Measurements from ENCODE around the gene SCFD2. TPM values are rescaled to one million over a fixed set of nuclear protein-coding genes. Genes with fewer than 3 reads are reported as not detected.

The SCFD2 gene
- total and polyA plus RNA-seq, 8 donors, result 4.0 to 13.5 (median 8.9) TPM

- intact Hi-C loops (cut with DNase I), result no loop called here
- H3K4me3 ChIP-seq, result no peak overlapping the region
- H3K4me1 ChIP-seq, result peaks cover 0 to 6% (median 6%) of the 10 kb centered on the region in 3 donors
- peak; percentile 47 to 78 (median 66) for ATAC-seq
- no peaks in the 10 kb centered on the region for H3K9me3 ChIP-seq
- no peak overlapping the region for H3K27ac ChIP-seq
- 37 to 40% methylated on average over 2 of the region's 2 CpGs for WGBS, 2 donors
- no peaks in the 10 kb centered on the region for H3K27me3 ChIP-seq
- TF ChIP-seq, protein P1, sequence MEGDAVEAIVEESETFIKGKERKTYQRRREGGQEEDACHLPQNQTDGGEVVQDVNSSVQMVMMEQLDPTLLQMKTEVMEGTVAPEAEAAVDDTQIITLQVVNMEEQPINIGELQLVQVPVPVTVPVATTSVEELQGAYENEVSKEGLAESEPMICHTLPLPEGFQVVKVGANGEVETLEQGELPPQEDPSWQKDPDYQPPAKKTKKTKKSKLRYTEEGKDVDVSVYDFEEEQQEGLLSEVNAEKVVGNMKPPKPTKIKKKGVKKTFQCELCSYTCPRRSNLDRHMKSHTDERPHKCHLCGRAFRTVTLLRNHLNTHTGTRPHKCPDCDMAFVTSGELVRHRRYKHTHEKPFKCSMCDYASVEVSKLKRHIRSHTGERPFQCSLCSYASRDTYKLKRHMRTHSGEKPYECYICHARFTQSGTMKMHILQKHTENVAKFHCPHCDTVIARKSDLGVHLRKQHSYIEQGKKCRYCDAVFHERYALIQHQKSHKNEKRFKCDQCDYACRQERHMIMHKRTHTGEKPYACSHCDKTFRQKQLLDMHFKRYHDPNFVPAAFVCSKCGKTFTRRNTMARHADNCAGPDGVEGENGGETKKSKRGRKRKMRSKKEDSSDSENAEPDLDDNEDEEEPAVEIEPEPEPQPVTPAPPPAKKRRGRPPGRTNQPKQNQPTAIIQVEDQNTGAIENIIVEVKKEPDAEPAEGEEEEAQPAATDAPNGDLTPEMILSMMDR (IDR thresholded peaks at IDR 0.05), result no peak
- DNase-seq, result no peak
- FAIRE-seq, result no peak
- H3K36me3 ChIP-seq, result no peaks in the 10 kb centered on the region
These were observed 242.7 kb downstream of the SCFD2 start for GRCh38 chr4:53123171-53123570.

DNA sequence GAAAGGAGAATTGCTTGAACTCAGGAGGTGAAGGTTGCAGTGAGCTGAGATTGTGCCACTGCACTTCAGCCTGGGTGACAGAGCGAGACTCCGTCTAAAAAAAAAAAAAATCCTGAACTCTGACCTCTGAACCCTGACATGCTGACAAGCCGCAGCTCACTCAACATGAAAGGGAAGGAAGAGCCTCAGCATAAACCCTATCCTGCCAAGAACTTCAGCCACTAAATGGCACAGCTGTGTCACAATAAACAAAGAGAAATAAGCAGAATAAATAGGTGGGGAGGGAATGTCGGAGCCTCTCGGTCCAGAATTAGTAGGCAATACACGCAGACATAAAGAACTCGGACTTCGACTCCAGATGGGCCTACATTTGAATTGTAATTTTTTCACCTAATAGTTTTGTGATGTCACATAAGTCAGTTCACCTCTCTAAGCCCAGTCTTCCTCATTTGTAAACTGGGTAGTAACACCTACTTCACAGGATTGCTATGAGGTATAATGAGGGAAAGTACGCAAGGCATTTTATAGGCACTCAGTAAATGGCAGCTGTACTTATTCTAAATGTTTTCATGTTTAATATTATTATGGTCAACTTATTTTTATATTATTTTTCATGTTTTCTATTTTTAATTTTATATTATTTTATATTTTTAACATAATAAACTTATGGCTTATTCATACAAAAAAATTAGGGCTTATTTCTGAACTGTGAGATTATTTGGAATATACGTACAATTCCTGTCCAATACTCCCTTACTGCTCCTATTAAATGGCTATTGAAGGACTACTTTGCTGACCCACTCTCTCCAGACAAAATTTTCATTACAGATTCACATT, 243.4 kb downstream of the SCFD2 start:
- H3K27ac ChIP-seq, result no peak overlapping the region
- H3K27me3 ChIP-seq, result no peaks in the 10 kb centered on the region
- 87 to 90% methylated on average over 10 of the region's 10 CpGs for WGBS, 2 donors
- TF ChIP-seq, protein P1 (IDR thresholded peaks at IDR 0.05), result no peak
- no peak for FAIRE-seq
- intact Hi-C loops (cut with DNase I), result no loop called here
- no peak for DNase-seq
- no peak for ATAC-seq
- H3K9me3 ChIP-seq, result no peaks in the 10 kb centered on the region
- no peak overlapping the region for H3K4me3 ChIP-seq
- peaks cover 0 to 6% (median 6%) of the 10 kb centered on the region in 3 donors for H3K4me1 ChIP-seq
- no peaks in the 10 kb centered on the region for H3K36me3 ChIP-seq

DNA sequence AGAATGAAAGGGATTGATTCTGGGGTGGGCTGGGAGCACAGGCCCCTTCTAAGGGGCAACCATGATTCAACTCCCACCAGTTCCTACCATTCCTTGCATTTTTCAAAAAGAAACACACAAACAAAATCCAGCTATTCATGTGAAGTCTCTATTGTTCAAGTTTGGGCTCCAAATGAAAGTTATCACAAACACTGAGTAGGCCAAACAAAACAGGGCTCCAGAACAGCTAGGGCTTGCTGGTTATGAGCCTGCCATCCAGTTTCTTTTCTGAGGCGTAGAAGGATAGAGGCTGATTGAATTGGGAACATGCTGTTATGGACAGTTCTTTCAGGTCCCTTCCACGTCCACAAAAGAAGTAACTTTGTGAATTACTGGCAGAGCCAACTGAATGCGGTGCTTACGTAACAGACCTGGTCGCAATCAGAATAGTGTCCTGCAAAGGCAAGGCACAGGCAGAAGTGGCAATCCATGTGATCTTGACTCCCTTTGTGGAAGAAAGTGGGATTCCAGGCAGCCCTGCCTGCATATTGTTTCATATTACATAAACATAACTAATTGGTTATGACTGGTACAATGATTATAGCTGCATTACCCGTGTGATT, 244.5 kb downstream of the SCFD2 start:
- DNase-seq, result no peak
- Histone ChIP-seq H3K27ac (no peak overlapping the region), H3K27me3 (no peaks in the 10 kb centered on the region), H3K4me1 (peaks cover 0 to 6% (median 6%) of the 10 kb centered on the region in 3 donors), H3K9me3 (no peaks in the 10 kb centered on the region), H3K36me3 (no peaks in the 10 kb centered on the region), H3K4me3 (no peak overlapping the region)
- WGBS, 2 donors, result 83 to 90% methylated on average over 6 of the region's 6 CpGs
- intact Hi-C loops (cut with DNase I), result no loop called here
- no peak for FAIRE-seq
- no peak for ATAC-seq
- TF ChIP-seq, protein P1 (IDR thresholded peaks at IDR 0.05), result no peak

GRCh38 chr4:53120778-53121177, 245.1 kb downstream of the SCFD2 start:
- ATAC-seq (no peak), FAIRE-seq (no peak), DNase-seq (no peak)
- intact Hi-C loops (cut with DNase I), result no loop called here
- TF ChIP-seq, protein P1 (IDR thresholded peaks at IDR 0.05), result no peak
- H3K27ac ChIP-seq, result no peak overlapping the region
- 82 to 88% methylated on average over 6 of the region's 6 CpGs for WGBS, 2 donors
- no peaks in the 10 kb centered on the region for H3K9me3 ChIP-seq
- no peak overlapping the region for H3K4me3 ChIP-seq
- H3K4me1 ChIP-seq, result peaks cover 0 to 6% (median 6%) of the 10 kb centered on the region in 3 donors
- no peaks in the 10 kb centered on the region for H3K27me3 ChIP-seq
- H3K36me3 ChIP-seq, result no peaks in the 10 kb centered on the region

DNA sequence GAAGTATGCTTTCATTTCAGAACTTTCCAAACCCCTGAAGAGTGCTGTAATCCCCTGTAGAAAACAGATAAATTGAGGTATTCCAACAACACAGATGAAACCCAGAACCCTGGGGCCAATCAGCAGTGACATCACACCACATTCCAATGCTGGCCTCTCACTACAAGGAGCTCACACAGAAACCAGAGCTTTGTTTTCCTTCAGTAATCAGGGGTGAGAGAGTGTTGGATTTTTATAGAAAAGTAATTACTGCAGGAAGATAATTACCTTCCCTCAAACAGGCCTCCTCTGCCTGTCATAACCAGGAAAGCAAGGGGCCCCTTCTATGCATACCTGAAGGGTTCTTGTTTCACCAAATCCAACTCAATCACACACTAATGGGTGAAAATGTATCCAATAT, 246.2 kb downstream of the SCFD2 start:
- peak in 3 of 4 donors; percentile 49 to 66 (median 62) for ATAC-seq
- intact Hi-C loops (cut with DNase I), result no loop called here
- no peaks in the 10 kb centered on the region for H3K36me3 ChIP-seq
- TF ChIP-seq, protein P1 (IDR thresholded peaks at IDR 0.05), result no peak
- peaks cover 0 to 6% (median 6%) of the 10 kb centered on the region in 3 donors for H3K4me1 ChIP-seq
- H3K27me3 ChIP-seq, result no peaks in the 10 kb centered on the region
- no peak overlapping the region for H3K4me3 ChIP-seq
- H3K27ac ChIP-seq, result no peak overlapping the region
- no peak for DNase-seq
- H3K9me3 ChIP-seq, result no peaks in the 10 kb centered on the region
- FAIRE-seq, result no peak
